HCT116 (cell line): ENCODE data around the gene RUVBL1. TPM values are rescaled to one million over a fixed set of nuclear protein-coding genes. Genes with fewer than 3 reads are reported as not detected.

Source experiments
- ATAC-seq: fragments of 200-7000 bp; cut with Tn5 transposase; 2 replicates; pipeline ENCODE4 v1.9.1; 2020; ENCODE audit warnings: mild to moderate bottlenecking, moderate library complexity
- BruUV-seq: library from RNA; stranded (reverse); fragments of 400-500 nt; replicated peaks from 2 replicates; lab custom pipeline; 2021; lab: Mats Ljungman, UMichigan
- CTCF ChIA-PET: fragments of 300-600 bp; sonication (Branson Sonifier 250); formaldehyde crosslinking; loops from one replicate; lab custom pipeline; 2021; ENCODE audit warnings: antibody characterized with exemption; lab: Charles Lee
- POLR2A ChIA-PET: fragments of 300-600, 350-600 bp; sonication (Branson Sonifier 250); formaldehyde crosslinking; loops from one replicate; lab custom pipeline; 2021; ENCODE audit warnings: antibody characterized with exemption; lab: Charles Lee
- RAD21 ChIA-PET, 2 experiments: fragments of 300-600 bp; sonication (Branson Sonifier 250); formaldehyde crosslinking; loops; one replicate each; lab custom pipeline; 2023; ENCODE audit warnings: low total read pairs in 2 of 2; ENCODE audit not compliant: uncharacterized antibody in 2 of 2, unreplicated experiment in 2 of 2, low non-redundant PET in 1 of 2; lab: Charles Lee
- DNase-seq: peaks from one replicate; pipeline ENCODE4 v3.0.0-alpha.2; 2010; ENCODE audit warnings: low read depth, low spot score
- H2AFZ ChIP-seq: fragments of 200-600 bp; shearing (Covaris generic), sonication (generic); 2 replicates; pipeline ENCODE4 v1.6.1; 2017; ENCODE audit warnings: low read depth, mixed run types, mixed read lengths, antibody characterized with exemption, low read length; ENCODE audit not compliant: poor library complexity, severe bottlenecking
- H3K27ac ChIP-seq: 2 replicates; pipeline ENCODE4 v1.5.1; 2012; ENCODE audit warnings: low read depth, low read length
- H3K27me3 ChIP-seq: fragments of 200-600 bp; sonication (generic); 2 replicates; pipeline ENCODE4 v1.6.1; 2016; ENCODE audit warnings: mixed run types, low read length, mixed read lengths; ENCODE audit not compliant: insufficient read depth
- H3K36me3 ChIP-seq, 2 experiments: fragments of 200-500 bp in 1 of 2; fragments of 200-600 bp in 1 of 2; sonication (Bioruptor generic) in 1 of 2; sonication (generic) in 1 of 2; 2 replicates each; pipeline versions ENCODE4 v1.5.1 to v1.6.1; 2014 to 2016; ENCODE audit warnings: low read length in 2 of 2, inconsistent platforms in 1 of 2, mixed read lengths in 1 of 2, mixed run types in 1 of 2; ENCODE audit not compliant: insufficient read depth in 2 of 2, control insufficient read depth in 1 of 2
- H3K4me1 ChIP-seq, 2 experiments: fragments of 200-600 bp in 1 of 2; sonication (generic) in 1 of 2; 2 replicates each; pipeline versions ENCODE4 v1.5.1 to v1.6.1; 2012 to 2017; ENCODE audit warnings: low read length in 2 of 2, inconsistent platforms in 1 of 2, mild to moderate bottlenecking in 1 of 2, mixed read lengths in 1 of 2, mixed run types in 1 of 2, moderate library complexity in 1 of 2; ENCODE audit not compliant: insufficient read depth in 2 of 2, control insufficient read depth in 1 of 2
- H3K4me2 ChIP-seq: fragments of 200-600 bp; sonication (generic); 2 replicates; pipeline ENCODE4 v1.6.1; 2017; ENCODE audit warnings: mixed run types, low read length, mixed read lengths
- H3K4me3 ChIP-seq, 2 experiments: fragments of 200-600 bp in 1 of 2; sonication (generic) in 1 of 2; replicated peaks in 1 of 2; 2 replicates each; pipeline ENCODE4 v1.5.1; 2011 to 2016; ENCODE audit warnings: low read length in 2 of 2, control low read depth in 1 of 2, low read depth in 1 of 2, mild to moderate bottlenecking in 1 of 2, mixed read lengths in 1 of 2, mixed run types in 1 of 2
- H3K79me2 ChIP-seq: fragments of 200-600 bp; sonication (generic); 2 replicates; pipeline ENCODE4 v1.6.1; 2017; ENCODE audit warnings: mild to moderate bottlenecking, mixed run types, low read length, moderate library complexity, mixed read lengths; ENCODE audit not compliant: insufficient read depth
- H3K9ac ChIP-seq: fragments of 200-600 bp; sonication (generic); 2 replicates; pipeline ENCODE4 v1.6.1; 2016; ENCODE audit warnings: low read length, mixed read lengths
- H3K9me2 ChIP-seq: fragments of 200-600 bp; sonication (generic), shearing (Covaris generic); 2 replicates; pipeline ENCODE4 v1.6.1; 2017; ENCODE audit warnings: mixed run types, mild to moderate bottlenecking, moderate library complexity; ENCODE audit not compliant: insufficient read depth
- H3K9me3 ChIP-seq, 2 experiments: fragments of 200-500 bp in 1 of 2; fragments of 200-600 bp in 1 of 2; sonication (Bioruptor generic) in 1 of 2; sonication (generic) in 1 of 2; 2 replicates each; pipeline ENCODE4 v1.6.1; 2014 to 2017; ENCODE audit warnings: low read length in 2 of 2, mixed read lengths in 2 of 2, inconsistent platforms in 1 of 2, low read depth in 1 of 2, mild to moderate bottlenecking in 1 of 2, mixed run types in 1 of 2, moderate library complexity in 1 of 2; ENCODE audit not compliant: control insufficient read depth in 1 of 2, insufficient read depth in 1 of 2
- H4K20me1 ChIP-seq: fragments of 200-600 bp; sonication (generic), shearing (Covaris generic); 2 replicates; pipeline ENCODE4 v1.6.1; 2017; ENCODE audit warnings: mixed run types, mild to moderate bottlenecking, moderate library complexity; ENCODE audit not compliant: insufficient read depth
- ATF3 ChIP-seq: IDR thresholded peaks from 2 replicates; pipeline ENCODE4 v1.6.1; 2012
- CBX3 ChIP-seq: IDR thresholded peaks from 2 replicates; pipeline ENCODE4 v1.6.1; 2012; ENCODE audit warnings: low read depth
- CEBPB ChIP-seq: IDR thresholded peaks from 2 replicates; pipeline ENCODE4 v1.6.1; 2012; ENCODE audit warnings: low read depth
- ELF1 ChIP-seq: IDR thresholded peaks from 2 replicates; pipeline ENCODE4 v1.6.1; 2012; ENCODE audit warnings: low read depth, borderline replicate concordance
- EZH2 ChIP-seq: fragments of 200-600 bp; sonication (generic); IDR thresholded peaks from 2 replicates; pipeline ENCODE4 v1.6.1; 2017; ENCODE audit warnings: antibody characterized with exemption, mixed run types
- EZH2phosphoT487 ChIP-seq: fragments of 200-600 bp; IDR thresholded peaks from 2 replicates; pipeline ENCODE4 v1.6.1; 2018; ENCODE audit warnings: antibody characterized with exemption, borderline replicate concordance
- FOSL1 ChIP-seq: IDR thresholded peaks from 2 replicates; pipeline ENCODE4 v1.6.1; 2012; ENCODE audit warnings: low read depth
- JUND ChIP-seq: IDR thresholded peaks from 2 replicates; pipeline ENCODE4 v1.6.1; 2012
- REST ChIP-seq: IDR thresholded peaks from 2 replicates; pipeline ENCODE4 v1.6.1; 2012; ENCODE audit warnings: low read depth
- SP1 ChIP-seq: IDR thresholded peaks from 2 replicates; pipeline ENCODE4 v1.6.1; 2012; ENCODE audit warnings: low read depth
- SRF ChIP-seq: IDR thresholded peaks from 2 replicates; pipeline ENCODE4 v1.6.1; 2012; ENCODE audit warnings: low read depth
- TCF7L2 ChIP-seq: IDR thresholded peaks from 2 replicates; pipeline ENCODE4 v1.7.0; 2011; ENCODE audit warnings: borderline replicate concordance, inconsistent platforms; ENCODE audit not compliant: insufficient read depth, insufficient read length; ENCODE audit errors: extremely low read depth
- intact Hi-C: fragments of 100-400 bp; cut with micrococcal nuclease; formaldehyde crosslinking; loops from 2 replicates; pipeline ENCODE4 v1.10.0; 2022
- total RNA-seq: library from RNA; stranded (reverse); gene quantifications from one replicate; pipeline ENCODE4 v1.2.1, GENCODE V29; 2021; ENCODE audit not compliant: unreplicated experiment

The RUVBL1 gene
- total RNA-seq, 1 experiment from 2014 or later: 129 TPM

- POLR2A ChIA-PET: no interaction called here
- intact Hi-C loops: loop anchor here (2.0 to 10.0 kb wide), 2 partner anchors 64 to 414 kb away; no protein-coding TSS in a partner anchor
- Histone ChIP-seq H3K79me2 (peaks cover 65% of the 10 kb centered on the region), H2AFZ (no peak overlapping the region), H3K9ac (no peak overlapping the region), H3K4me1 (no peaks in the 10 kb centered on the region), H4K20me1 (peaks cover 11% of the 10 kb centered on the region; the same call in 1 of the 2 replicates), H3K9me3 (no peaks in the 10 kb centered on the region), H3K36me3 (peaks cover 64 to 88% of the 10 kb centered on the region in 2 experiments), H3K4me2 (no peak overlapping the region), H3K27ac (no peak overlapping the region), H3K9me2 (no peaks in the 10 kb centered on the region), H3K4me3 (no peak overlapping the region), H3K27me3 (no peaks in the 10 kb centered on the region)
- DNase-seq (no peak), ATAC-seq (no peak)
- RAD21 ChIA-PET: no interaction called here
- no peak for TF ChIP-seq CEBPB
- TF ChIP-seq ELF1: no peak
- TF ChIP-seq SP1: no peak
- TF ChIP-seq FOSL1: no peak
- no peak for TF ChIP-seq TCF7L2
- no peak for TF ChIP-seq EZH2
- no peak for TF ChIP-seq CBX3
- no peak for TF ChIP-seq EZH2phosphoT487
- TF ChIP-seq ATF3: no peak
- no peak for TF ChIP-seq REST
- TF ChIP-seq JUND: no peak
- TF ChIP-seq SRF: no peak
- no TSS peak for BruUV-seq
- CTCF ChIA-PET: interaction anchor here (0.7 kb wide), 1 partner anchor 64 kb away, joined by 5 read pairs; no protein-coding TSS in a partner anchor
These were observed 54.3 kb downstream of the RUVBL1 start for GRCh38 chr3:128069271-128069670.
